Calu3 (cell line): ENCODE data around the gene MOV10. TPM values are rescaled to one million over a fixed set of nuclear protein-coding genes. Genes with fewer than 3 reads are reported as not detected.
"Not testable (repeated sequence)": the region's sequence is repeated elsewhere in the genome, so short reads cannot be mapped to it uniquely, and the experiment has no call there.

Source experiments
- BruUV-seq: library from RNA; stranded (reverse); fragments of 400-500 nt; replicated peaks from 2 replicates; lab custom pipeline; 2021; lab: Mats Ljungman, UMichigan
- CTCF ChIA-PET: fragments of 300-600 bp; sonication (Branson Sonifier 250); formaldehyde crosslinking; loops from one replicate; lab custom pipeline; 2022; ENCODE audit warnings: antibody characterized with exemption; lab: Charles Lee
- DNase-seq: peaks from one replicate; pipeline ENCODE4 v3.0.0; 2022
- H3K27ac Mint-ChIP-seq: one replicate; pipeline ENCODE4 v1.8.0; 2022; ENCODE audit warnings: mixed read lengths; ENCODE audit not compliant: unreplicated experiment
- H3K27me3 Mint-ChIP-seq: one replicate; pipeline ENCODE4 v1.8.0; 2022; ENCODE audit warnings: mixed read lengths; ENCODE audit not compliant: unreplicated experiment
- H3K36me3 Mint-ChIP-seq: one replicate; pipeline ENCODE4 v1.8.0; 2022; ENCODE audit warnings: mild to moderate bottlenecking, moderate library complexity, mixed read lengths; ENCODE audit not compliant: insufficient read depth, unreplicated experiment
- H3K4me1 Mint-ChIP-seq: one replicate; pipeline ENCODE4 v1.8.0; 2022; ENCODE audit warnings: mild to moderate bottlenecking, low read depth, mixed read lengths; ENCODE audit not compliant: unreplicated experiment
- H3K4me3 Mint-ChIP-seq: one replicate; pipeline ENCODE4 v1.8.0; 2022; ENCODE audit warnings: mild to moderate bottlenecking, low read depth, moderate library complexity, mixed read lengths; ENCODE audit not compliant: unreplicated experiment
- H3K9me3 Mint-ChIP-seq: one replicate; pipeline ENCODE4 v1.8.0; 2022; ENCODE audit warnings: low read depth, mixed read lengths; ENCODE audit not compliant: unreplicated experiment
- intact Hi-C: fragments of 100-400 bp; cut with micrococcal nuclease; formaldehyde crosslinking; loops from one replicate; pipeline ENCODE4 v1.10.0; 2022; ENCODE audit not compliant: unreplicated experiment
- total RNA-seq: library from RNA; stranded (reverse); gene quantifications from 2 replicates; pipeline ENCODE4 v1.2.3, GENCODE V29; 2022
- TF ChIP-seq, protein P1 (sequence below): fragments of 200-600 bp; IDR thresholded peaks from one replicate; pipeline ENCODE4 v1.8.0; 2022; ENCODE audit warnings: antibody characterized with exemption; ENCODE audit not compliant: unreplicated experiment

The MOV10 gene
- total RNA-seq, 1 experiment from 2014 or later, result 71.4 TPM

DNA sequence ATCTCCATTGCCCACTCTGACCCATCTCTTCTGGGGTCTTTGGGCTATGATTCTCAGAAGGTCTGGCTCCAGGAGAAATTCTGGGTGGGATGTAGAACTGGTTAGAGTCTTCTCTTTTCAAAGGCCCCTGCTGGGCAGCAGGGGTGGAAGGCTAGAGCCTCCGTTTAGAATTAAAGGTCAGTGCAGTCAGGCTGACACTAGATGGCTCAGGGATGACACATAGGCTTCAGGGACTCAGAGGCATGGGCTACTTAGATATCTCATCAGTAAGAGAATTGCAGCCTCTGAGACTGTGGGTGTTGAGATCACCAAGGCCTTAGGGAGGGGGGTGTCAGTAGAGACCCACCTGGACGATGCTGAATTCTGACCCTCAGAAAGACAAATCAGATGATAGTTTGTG lies 53.3 kb downstream of the MOV10 start:
- DNase-seq, result no peak
- no peak overlapping the region for H3K27ac Mint-ChIP-seq
- no peaks in the 10 kb centered on the region for H3K36me3 Mint-ChIP-seq
- peaks cover 9% of the 10 kb centered on the region for H3K4me1 Mint-ChIP-seq
- H3K27me3 Mint-ChIP-seq, result peaks cover 7% of the 10 kb centered on the region
- no peak overlapping the region for H3K4me3 Mint-ChIP-seq
- intact Hi-C loops, result no loop called here
- no peaks in the 10 kb centered on the region for H3K9me3 Mint-ChIP-seq
- TF ChIP-seq, protein P1, sequence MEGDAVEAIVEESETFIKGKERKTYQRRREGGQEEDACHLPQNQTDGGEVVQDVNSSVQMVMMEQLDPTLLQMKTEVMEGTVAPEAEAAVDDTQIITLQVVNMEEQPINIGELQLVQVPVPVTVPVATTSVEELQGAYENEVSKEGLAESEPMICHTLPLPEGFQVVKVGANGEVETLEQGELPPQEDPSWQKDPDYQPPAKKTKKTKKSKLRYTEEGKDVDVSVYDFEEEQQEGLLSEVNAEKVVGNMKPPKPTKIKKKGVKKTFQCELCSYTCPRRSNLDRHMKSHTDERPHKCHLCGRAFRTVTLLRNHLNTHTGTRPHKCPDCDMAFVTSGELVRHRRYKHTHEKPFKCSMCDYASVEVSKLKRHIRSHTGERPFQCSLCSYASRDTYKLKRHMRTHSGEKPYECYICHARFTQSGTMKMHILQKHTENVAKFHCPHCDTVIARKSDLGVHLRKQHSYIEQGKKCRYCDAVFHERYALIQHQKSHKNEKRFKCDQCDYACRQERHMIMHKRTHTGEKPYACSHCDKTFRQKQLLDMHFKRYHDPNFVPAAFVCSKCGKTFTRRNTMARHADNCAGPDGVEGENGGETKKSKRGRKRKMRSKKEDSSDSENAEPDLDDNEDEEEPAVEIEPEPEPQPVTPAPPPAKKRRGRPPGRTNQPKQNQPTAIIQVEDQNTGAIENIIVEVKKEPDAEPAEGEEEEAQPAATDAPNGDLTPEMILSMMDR, result no peak
- CTCF ChIA-PET, result no interaction called here
- BruUV-seq, result no TSS peak

DNA sequence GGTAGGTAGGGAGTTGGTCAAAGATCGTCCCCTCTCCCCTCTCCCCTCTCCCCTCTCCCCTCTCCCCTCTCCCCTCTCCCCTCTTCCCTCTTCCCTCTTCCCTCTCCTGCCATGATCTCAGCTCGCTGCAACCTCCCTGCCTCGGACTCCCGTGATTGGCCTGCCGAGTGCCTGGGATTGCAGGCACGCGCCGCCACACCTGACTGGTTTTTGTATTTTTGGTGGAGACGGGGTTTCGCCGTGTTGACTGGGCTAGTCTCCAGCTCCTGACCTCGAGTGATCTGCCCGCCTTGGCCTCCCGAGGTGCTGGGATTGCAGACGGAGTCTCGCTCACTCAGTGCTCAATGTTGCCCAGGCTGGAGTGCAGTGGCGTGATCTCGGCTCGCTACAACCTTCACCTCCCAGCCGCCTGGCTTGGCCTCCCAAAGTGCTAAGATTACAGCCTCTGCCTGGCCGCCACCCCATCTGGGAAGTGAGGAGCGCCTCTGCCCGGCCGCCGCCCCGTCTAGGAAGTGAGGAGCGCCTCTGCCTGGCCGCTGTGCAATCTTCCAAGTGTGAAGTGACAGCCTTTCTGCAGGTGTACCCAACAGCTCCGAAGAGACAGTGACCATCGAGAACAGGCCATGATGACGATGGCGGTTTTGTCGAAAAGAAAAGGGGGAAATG lies 54.0 kb downstream of the MOV10 start:
- H3K36me3 Mint-ChIP-seq, intact Hi-C loops, DNase-seq, H3K4me1 Mint-ChIP-seq, BruUV-seq, H3K9me3 Mint-ChIP-seq, CTCF ChIA-PET, H3K27ac Mint-ChIP-seq, H3K27me3 Mint-ChIP-seq, H3K4me3 Mint-ChIP-seq: not testable (repeated sequence)

DNA sequence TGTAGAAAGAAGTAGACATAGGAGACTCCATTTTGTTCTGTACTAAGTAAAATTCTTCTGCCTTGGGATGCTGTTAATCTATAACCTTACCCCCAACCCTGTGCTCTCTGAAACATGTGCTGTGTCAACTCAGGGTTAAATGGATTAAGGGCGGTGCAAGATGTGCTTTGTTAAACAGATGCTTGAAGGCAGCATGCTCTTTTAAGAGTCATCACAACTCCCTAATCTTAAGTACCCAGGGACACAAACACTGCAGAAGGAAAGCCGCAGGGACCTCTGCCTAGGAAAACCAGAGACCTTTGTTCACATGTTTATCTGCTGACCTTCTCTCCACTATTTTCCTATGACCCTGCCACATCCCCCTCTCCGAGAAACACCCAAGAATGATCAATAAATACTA lies 54.6 kb downstream of the MOV10 start:
- H3K9me3 Mint-ChIP-seq, BruUV-seq, H3K27me3 Mint-ChIP-seq, H3K36me3 Mint-ChIP-seq, CTCF ChIA-PET, intact Hi-C loops, H3K27ac Mint-ChIP-seq, DNase-seq, H3K4me1 Mint-ChIP-seq, H3K4me3 Mint-ChIP-seq: not testable (repeated sequence)

DNA sequence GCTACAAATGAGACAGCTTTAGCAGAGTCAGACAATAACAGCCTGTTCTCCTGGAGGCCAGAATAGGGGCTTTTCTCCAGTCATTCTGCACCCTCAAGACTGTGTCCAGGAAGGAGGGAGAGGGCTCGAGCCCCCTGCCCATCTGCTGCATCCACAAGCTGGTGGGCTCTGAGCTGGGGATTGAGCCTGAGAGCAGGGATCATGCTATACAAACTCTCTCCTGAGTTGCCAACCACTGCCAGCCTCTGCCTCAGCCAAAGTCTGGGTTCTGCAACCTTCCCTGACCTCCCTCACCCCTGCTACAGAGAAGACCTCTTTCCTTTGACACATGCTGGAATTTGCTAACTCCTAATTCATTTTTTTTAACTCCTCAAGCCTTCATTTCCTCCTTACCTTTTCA lies 55.5 kb downstream of the MOV10 start:
- intact Hi-C loops, result no loop called here
- no peaks in the 10 kb centered on the region for H3K9me3 Mint-ChIP-seq
- TF ChIP-seq, protein P1, result no peak
- H3K4me1 Mint-ChIP-seq, result no peaks in the 10 kb centered on the region
- BruUV-seq, result no TSS peak
- H3K36me3 Mint-ChIP-seq, result no peaks in the 10 kb centered on the region
- no peaks in the 10 kb centered on the region for H3K27me3 Mint-ChIP-seq
- H3K4me3 Mint-ChIP-seq, result no peak overlapping the region
- no peak for DNase-seq
- CTCF ChIA-PET, result interaction anchor here (0.6 kb wide), 1 partner anchor 89 kb away, joined by 3 read pairs; no protein-coding TSS in a partner anchor
- no peak overlapping the region for H3K27ac Mint-ChIP-seq

DNA sequence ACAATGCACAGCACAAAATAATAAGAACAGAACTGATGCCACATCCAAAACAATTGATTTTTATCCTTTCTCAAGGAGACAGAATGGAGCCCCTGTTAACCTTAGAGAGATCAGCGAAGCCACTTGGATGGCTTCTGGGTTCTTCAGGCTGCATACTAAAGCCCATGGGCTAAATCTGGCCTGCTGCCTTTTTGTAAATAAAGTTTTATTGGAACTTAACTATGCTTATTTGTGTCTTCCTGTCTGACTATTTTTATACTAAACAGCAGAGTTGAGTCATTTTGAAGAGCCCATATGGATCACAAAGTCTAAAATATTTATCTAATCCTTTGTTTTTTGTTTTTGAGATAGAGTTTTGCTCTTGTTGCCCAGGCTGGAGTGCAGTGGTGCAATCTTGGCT lies 57.0 kb downstream of the MOV10 start:
- H3K36me3 Mint-ChIP-seq, result no peaks in the 10 kb centered on the region

More for the DNA sequence above, 57.0 kb downstream of the MOV10 start:
- CTCF ChIA-PET, result interaction anchor here (0.6 kb wide), 1 partner anchor 187 kb away, joined by 7 read pairs; no protein-coding TSS in a partner anchor
- no peak for DNase-seq
- H3K27me3 Mint-ChIP-seq, result no peaks in the 10 kb centered on the region
- H3K4me3 Mint-ChIP-seq, result no peak overlapping the region
- no TSS peak for BruUV-seq
- H3K27ac Mint-ChIP-seq, result no peak overlapping the region
- intact Hi-C loops, result no loop called here
- TF ChIP-seq, protein P1, result no peak
- no peaks in the 10 kb centered on the region for H3K4me1 Mint-ChIP-seq
- H3K9me3 Mint-ChIP-seq, result no peaks in the 10 kb centered on the region
